Activated T-cell treated with anti-CD3 and anti-CD28 coated beads for 4 hours (primary cell): ENCODE measurements around the gene PUM1.
"Not testable (repeated sequence)": the region's sequence is repeated elsewhere in the genome, so short reads cannot be mapped to it uniquely, and the experiment has no call there.

Experiments used
- DNase-seq: peaks from one replicate; pipeline ENCODE4 v3.0.0-alpha.2; 2020

The PUM1 gene, protein sequence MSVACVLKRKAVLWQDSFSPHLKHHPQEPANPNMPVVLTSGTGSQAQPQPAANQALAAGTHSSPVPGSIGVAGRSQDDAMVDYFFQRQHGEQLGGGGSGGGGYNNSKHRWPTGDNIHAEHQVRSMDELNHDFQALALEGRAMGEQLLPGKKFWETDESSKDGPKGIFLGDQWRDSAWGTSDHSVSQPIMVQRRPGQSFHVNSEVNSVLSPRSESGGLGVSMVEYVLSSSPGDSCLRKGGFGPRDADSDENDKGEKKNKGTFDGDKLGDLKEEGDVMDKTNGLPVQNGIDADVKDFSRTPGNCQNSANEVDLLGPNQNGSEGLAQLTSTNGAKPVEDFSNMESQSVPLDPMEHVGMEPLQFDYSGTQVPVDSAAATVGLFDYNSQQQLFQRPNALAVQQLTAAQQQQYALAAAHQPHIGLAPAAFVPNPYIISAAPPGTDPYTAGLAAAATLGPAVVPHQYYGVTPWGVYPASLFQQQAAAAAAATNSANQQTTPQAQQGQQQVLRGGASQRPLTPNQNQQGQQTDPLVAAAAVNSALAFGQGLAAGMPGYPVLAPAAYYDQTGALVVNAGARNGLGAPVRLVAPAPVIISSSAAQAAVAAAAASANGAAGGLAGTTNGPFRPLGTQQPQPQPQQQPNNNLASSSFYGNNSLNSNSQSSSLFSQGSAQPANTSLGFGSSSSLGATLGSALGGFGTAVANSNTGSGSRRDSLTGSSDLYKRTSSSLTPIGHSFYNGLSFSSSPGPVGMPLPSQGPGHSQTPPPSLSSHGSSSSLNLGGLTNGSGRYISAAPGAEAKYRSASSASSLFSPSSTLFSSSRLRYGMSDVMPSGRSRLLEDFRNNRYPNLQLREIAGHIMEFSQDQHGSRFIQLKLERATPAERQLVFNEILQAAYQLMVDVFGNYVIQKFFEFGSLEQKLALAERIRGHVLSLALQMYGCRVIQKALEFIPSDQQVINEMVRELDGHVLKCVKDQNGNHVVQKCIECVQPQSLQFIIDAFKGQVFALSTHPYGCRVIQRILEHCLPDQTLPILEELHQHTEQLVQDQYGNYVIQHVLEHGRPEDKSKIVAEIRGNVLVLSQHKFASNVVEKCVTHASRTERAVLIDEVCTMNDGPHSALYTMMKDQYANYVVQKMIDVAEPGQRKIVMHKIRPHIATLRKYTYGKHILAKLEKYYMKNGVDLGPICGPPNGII

DNA sequence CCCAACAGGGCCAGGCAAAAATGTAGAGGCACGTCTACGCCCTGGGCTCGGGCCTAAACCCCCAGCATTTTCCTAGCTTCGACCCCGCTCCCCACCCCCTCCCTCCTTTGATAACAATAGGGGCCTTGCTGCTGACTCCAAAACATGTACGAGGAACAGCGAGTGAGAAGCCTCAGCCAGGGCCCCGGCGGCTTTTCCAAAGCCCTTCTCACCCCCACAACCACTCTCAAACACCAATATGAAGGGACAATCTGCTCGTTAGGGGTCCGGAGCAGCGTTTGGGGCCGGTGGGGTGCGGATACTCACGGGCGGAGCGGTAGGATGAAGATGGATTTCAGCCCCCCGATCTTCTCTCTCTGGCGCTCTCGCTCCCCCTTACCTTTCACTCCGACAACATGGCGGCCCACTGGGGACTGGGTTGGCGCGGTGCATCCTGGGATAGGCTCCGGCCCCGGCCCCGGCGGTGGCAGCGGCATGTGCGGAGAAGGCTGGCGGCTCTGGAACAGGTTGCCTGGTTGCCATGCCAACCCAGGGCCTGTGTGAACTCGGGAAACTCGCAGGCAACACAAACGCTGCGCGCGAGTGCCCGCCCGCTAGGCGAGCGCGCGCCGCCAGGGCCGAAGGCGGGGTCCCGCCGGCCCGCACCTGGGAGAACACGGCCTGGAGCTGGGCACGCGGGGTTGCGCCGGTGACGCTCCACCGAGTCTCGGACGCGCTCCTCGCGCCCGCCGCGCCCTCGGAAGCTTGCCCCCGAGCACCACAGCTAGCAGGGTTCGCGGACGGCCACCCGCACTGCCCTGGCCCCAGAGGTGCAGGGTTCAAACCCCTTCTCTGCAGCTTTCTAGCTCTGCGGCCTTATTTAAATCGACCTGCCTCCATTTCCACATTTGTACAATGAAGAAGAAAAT, at the start of gene PUM1:
TSS of gene PUM1 (minus strand) at position 408 of the 908 bp plus-strand sequence. CDS start 6,151 bp downstream, outside the sequence.
- peak; percentile 97 for DNase-seq

DNA sequence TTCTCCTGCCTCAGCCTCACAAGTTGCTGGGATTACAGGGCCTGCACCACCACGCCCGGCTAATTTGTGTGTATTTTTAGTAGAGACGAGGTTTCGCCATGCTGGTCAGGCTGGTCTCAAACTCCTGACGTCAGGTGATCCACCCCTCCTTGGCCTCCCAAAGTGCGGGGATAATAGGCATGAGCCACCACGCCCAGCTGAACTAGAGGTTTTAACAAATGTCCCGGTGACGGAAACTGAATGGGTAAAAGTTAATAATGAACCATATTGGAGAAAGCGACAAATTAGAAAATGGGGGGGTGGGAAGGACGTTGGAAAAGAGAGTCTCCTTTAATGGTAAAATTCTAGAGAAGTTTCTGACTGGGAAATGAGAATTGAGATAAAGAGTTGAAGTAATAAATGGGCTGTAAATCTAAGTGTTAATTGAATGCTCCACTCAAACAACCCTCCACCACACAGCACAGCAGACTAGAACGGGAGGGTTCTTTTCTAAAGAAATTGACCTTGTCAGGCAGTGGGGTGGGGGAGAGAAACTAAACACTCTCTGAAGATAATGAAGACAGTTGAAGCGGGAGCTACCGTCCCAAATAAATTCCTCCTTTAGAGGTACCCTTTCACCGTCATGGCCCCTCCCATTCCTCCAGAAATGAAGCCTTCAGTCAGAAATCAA, 46.9 kb upstream of the PUM1 start:
- no peak for DNase-seq

DNA sequence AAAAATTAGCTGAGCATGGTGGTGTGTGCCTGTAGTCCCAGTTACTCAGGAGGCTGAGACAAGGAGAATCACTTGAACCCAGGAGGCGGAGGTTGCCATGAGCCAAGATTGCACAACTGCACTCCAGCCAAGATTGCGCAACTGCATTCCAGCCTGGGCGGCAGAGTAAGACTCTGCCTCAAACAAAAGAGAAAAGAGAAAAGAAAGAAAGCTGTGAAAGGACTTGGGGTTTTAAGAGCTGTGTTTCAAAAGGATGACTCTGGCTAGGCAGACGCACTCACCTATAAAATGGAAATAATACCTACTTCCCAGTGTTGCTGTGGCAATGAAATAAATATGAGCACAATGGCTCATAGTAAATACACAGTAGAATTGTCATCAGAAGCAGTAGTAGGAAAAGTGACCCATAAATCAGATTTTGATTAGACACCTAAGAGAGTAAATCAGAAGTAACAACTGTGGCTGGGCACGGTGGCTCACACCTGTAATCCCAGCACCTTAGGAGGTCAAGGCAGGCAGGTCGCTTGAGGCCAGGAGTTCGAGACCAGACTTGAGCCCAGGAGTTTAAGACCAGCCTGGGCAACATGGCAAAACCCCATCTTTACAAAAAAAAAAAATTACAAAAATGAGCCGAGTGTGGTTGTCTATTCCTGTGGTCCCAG, 45.9 kb upstream of the PUM1 start:
- DNase-seq = no peak

DNA sequence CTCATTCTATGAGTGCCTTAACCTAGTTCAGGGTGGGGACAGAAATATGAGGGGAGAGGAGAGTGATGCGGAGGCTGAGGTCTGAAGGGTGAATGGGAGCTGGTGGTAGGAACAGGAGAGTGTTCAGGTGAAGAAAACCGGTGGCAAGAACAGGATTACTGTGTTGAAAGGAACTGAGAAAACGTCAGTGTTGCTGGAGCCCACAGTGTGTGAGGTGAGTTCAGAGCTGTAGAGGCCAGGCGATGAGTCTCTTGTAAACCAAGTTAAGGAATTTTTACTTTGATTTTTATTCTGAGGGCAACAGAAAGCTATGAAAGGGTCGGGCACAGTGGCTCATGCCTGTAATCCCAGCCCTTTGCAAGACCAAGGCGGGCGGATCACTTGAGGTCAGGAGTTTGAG, 45.3 kb upstream of the PUM1 start:
- no peak for DNase-seq

DNA sequence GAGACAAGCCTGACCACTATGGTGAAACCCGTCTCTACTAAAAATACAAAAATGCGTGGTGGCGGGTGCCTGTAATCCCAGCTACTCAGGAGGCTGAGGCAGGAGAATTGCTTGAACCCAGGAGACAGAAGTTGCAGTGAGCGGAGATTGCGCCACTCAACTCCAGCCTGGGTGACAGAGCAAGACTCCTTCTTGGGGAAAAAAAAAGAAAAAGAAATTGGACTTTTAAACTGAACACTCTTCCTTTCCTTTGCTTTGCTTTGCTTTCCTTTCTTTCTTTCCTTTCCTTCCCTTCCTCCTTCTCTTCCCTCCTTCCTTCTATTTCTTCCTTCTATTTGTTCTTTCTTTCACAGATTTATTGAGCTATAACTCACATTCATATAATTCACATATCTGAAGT, 43.3 kb upstream of the PUM1 start:
- DNase-seq = no peak

DNA sequence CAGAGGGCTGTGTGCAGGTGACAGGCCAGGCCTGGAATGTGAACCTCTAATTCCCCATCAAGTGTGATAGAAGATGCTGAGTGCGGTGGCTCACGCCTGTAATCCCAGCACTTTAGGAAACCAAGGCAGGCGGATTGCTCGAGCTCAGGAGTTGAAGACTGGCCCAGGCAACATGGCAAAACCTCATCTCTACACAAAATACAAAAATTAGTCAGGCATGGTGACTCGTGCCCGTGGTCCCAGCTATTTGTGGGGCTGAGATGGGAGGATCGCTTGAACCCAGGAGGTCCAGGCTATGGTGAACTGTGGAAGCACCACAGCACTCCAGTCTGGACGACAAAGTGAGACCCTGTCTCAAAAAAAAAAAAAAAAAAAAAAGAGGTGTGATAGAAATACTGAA, 40.1 kb upstream of the PUM1 start:
- no peak for DNase-seq

DNA sequence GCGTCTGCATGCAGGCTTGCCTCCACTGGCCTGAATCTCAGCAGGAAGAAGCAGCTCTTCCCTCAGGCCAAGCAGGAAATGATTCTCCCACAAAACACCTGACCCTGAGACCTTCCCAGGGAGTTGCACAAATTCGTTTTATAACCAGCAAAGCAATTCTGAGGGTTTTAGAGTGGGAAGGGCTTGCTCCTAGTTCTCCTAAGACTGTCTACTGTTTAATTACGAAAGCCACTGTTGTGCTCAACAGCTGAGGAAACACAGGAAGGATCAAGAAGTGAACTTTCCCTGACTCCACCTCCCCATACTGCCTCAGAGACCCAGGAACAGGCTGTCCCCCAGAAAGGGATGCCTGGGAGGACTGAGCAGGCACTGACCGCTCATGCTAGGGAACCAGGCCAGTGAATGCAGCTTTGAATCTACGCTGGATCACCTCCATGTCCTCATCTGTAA, 37.0 kb upstream of the PUM1 start:
- no peak for DNase-seq

DNA sequence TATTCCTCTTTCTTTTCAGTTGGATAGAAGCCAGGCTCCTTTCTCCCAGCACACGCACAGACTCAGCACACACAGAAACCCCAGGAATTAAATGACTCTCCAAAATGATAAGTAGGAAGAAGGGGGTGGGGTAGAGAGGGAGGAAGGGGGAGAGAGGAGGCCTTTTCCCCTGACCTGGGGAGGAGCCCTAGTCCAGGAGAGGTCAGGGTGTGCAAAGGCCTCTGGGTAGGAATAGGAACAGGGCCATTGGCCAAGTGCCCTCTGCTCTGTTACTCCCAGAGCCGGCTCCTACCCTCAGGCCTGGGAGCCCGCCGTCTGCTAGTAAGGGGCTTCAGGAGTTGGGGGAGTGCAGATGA, 35.6 kb upstream of the PUM1 start:
- no peak for DNase-seq

DNA sequence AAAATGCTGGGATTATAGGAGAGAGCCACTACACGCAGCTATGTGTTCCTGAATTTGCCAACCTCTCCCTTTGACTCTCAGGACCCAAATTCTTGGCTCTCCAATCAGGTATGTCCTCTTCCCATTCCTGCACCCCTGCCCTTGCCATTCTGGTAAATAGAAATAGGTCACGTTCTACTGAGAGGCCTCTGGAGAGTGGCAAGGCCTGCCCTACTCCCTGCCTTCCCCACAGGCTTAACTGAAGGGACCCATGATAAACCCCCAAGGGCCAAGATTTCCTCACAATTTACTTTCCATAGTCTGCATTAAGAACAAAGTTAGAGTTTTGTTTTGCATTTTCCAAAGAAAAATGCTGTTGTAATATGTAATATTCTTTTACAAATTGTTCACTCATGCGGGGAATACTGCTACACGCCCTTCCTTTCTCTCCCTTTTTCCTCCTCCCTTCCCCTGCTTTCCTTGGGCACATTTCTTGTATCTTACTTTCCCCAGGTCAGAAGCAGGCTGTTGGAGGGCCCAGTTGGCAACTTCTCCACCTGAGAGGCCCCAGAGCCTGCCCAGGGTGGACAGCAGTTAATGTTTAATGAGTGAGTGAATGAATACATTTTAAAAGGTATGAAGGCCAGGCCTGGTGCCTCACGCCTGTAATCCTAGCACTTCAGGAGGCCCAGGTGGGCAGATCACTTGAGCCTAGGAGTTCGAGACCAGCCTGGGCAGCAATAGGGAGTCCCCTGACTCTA, 33.9 kb upstream of the PUM1 start:
- no peak for DNase-seq

DNA sequence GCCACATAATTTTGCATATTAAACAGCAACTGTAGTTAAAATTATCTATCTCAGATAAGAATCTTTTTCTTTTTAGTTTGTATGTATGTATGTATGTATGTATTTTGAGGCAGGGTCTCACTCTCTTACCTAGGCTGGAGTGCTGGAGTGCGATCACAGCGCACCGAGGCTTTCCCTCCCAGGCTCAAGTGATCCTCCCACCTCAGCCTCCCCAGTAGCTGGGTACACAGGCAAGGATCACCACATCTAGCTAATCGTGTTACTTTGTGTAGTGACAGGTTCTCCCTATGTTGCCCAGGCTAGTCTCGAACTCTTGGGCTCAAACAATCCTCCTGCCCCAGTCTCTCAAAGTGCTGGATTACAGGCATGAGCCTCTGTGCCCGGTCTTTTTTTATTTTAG, 30.5 kb upstream of the PUM1 start:
- DNase-seq = no peak

DNA sequence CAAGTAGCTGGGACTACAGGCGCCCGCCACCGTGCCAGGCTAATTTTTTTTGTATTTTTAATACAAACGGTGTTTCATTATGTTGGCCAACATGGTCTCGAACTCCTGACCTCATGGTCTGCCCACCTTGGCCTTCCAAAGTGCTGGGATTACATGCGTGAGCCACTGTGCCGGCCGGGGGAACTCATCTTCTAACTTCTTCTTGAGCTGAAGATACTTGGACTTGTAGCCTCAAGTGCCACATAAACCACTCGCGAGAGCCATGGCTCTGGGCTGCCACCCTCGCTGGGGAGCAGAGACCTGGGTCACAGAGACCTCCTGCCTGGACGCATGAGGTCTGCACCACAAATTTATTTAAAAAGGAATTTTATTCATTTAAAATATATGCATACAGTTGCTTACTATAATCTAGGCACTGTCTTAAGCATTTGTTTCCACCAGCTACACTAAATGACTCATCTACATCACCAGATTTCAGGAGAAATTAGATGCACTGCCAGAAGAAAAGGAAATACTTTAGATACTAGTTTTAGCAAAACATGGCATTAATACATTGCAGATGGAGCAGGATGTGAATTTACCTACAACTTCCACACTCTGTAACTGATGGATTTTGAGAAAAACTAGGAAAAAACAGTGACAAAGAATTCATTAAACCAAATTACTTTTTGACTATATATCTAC, 29.9 kb upstream of the PUM1 start:
- DNase-seq = no peak

DNA sequence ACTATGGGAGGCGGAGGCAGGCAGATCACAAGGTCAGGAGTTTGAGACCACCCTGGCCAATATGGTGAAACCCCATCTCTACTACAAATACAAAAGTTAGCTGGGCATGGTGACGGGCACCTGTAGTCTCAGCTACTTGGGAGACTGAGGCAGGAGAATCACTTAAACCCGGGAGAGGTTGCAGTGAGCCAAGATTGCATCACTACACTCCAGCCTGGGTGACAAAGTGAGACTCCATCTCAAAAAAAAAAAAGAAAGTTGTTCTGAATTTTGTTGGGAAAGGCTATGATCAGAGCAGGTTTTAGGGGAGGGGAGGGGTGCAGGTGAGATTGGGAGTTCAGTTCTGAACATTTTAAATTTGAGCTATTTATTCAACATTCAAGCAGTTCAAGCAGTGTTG, 22.6 kb upstream of the PUM1 start:
- not testable (repeated sequence) for DNase-seq

DNA sequence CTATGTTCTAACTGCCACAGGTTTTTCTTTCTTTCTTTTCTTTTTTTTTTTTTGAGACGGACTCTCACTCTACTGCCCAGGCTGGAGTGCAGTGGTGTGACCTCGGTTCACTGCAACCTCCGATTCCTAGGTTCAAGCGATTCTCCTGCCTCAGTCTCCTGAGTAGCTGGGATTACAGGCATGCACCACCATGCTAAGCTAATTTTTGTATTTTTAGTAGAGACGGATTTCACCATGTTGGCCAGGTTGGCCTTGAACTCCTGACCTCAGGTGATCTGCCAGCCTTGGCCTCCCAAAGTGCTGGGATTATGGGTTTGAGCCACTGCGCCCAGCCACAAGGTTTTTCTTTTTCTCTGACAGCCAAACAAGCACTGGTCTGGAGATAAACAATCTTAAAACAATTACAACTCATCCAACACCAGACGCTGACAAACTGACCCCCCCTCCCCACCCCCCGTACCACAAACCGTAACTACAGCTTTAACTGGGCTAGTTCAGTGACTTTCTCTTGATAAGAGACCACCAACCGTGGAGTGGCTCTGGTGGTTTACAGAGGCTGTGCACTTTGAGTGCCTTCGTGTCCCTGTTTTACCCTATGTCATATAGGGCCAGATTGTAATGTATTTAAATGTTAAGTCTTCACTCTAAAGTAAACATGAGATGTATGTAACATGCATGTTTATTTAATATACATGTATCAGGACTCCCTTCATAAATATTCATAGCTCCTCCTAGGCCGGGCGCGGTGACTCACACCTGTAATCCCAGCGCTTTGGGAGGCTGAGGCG, 19.5 kb upstream of the PUM1 start:
- DNase-seq = no peak

DNA sequence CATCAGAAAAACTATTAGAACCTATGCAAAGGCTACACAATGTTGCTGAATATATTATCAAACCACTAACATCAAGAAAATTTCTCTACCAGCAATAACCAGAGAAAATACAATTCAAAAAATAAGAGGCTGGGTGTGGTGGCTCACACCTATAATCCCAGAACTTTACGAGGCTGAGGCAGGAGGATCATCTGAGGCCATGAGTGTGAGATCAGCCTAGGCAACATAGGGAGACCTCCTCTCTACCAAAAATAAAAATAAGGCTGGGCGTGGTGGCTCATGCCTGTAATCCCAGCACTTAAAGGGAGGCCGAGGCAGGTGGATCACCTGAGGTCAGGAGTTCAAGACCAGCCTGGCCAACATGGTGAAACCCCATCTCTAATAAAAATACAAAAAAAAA, 16.9 kb upstream of the PUM1 start:
- no peak for DNase-seq

DNA sequence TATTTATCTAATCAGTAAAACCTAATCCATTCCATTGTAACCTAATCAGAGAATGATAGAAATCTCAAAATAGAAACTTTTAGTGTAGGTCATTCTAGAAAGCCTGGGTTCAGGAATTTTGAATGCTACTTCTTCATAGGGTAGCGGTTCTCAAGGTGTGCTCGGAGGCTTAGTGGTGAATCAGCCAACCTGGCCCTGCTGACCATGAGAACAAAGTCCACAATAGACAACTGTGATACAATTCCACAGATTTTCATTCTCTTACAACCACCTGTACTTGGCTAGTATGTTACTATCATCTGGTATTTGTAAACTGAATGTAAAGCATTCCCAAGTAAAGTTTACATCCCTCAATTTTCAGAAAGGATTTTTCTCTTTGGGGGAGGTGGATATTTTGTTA, 7.5 kb upstream of the PUM1 start:
- no peak for DNase-seq

DNA sequence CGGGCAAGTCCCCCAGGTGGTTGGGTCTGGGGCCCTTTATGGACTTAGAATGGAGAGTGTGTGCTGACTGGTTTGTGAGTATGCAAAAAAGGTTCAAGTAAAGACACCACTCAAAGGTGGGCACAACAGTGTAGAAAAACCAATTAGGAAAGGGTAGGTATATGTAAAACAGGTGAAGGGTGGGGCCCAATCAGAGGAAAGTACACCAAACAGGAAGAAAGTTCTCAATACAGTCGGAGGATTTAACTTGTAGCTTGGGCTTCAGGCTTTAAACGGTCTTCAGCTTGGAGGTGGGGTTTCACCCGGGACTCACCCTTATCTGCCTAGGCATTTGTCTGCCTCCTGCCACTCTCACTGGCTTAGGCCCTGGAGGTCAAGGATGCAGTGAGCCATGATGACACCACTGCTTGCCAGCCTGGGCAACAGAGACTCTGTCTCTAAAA, 6.8 kb upstream of the PUM1 start:
- no peak for DNase-seq

DNA sequence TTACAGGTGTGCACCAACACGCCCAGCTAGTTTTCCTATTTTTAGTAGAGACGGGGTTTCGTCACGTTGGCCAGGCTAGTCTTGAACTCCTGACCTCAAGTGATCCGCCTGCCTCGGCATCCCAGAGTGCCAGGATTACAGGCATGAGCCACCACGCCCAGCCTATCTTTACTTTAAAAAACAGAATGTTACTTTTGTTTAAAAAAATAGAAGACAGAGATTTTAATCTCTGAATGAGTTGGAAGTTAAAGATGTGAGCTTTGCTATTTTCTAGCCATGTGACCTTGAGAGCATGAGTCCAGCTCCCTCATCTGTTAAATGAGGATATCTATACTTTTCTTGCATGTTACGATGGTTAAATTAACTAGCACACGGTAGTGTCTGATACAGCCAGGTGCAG, 3.9 kb upstream of the PUM1 start:
- DNase-seq = no peak

DNA sequence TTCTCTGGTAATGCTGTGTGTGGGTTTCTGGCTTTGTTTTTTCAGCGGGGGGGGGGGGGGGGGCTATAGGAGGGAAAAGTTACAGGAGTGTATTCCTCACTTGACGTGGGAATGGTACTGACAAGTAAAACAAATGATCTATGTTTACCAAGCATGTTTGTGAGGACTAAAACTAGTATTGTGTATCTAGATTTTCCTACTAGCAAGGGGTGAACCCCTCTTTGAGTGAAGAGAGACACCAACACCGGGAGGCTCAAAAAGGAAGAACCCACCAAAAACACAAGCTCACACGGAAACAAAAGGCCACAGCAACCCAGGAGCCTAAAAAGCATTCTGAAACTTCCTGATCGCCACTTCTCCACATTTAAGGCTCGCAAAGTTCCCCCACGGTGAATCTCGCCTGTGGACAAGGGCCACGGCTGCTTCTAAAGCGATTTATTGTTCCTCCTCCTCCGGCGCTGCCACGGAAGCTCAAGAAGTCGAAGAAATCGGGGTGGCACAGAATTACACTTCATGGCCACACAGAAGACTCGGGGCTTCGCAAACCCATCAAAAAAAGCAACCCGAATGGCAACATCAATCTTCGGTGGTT, 703 bp downstream of the PUM1 start:
- no peak for DNase-seq
